GM19468 (cell line): ENCODE measurements around the gene MTCP1.

Source experiments
- ATAC-seq: cut with Tn5 transposase; IDR thresholded peaks from one replicate; pipeline ENCODE4 v1.9.1; 2021; ENCODE audit warnings: mild to moderate bottlenecking, moderate library complexity, moderate number of reproducible peaks; ENCODE audit not compliant: unreplicated experiment; ENCODE audit errors: extremely low read depth

The MTCP1 gene, protein sequence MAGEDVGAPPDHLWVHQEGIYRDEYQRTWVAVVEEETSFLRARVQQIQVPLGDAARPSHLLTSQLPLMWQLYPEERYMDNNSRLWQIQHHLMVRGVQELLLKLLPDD

DNA sequence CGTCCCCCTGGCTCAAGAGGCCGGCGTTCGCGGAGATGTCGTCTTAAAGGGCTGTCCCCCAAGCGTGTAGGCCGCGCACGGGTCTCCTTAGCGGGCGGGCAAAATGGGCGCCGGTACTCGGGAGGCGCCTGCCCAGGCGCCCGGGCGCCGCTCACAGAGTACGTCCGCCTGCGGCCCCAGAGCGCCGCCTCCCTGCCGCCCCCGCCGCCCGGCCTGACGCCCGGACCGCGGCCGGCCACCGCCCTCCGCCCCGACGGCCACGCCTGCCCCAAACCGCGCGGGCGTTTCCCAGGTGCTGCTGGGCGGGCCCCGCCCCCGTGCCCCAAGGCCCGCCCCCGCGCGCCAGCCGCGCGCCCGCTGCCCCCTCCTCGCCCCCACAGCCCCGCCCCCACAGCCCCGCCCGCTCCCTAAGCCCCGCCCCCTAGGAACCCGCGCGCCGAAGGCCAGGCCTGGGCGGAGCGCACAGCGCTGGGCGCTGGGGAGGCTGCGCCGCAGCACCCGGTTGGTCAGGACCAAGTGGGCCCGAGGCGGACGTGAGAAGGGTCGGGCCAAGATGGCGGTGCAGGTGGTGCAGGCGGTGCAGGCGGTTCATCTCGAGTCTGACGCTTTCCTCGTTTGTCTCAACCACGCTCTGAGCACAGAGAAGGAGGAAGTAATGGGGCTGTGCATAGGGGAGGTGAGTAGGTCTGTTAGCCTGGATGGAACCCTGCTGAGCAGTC is at the start of gene MTCP1, which contains the start of the genes BRCC3 and CMC4:
MTCP1 (minus strand) TSS at position 162 of the 719 bp plus-strand sequence. CDS start 5,126 bp downstream, outside the sequence.
BRCC3 (plus strand) TSS at position 534 of the 719 bp plus-strand sequence; CDS start at position 554, 20 bp downstream.
CMC4 (minus strand) TSS at position 162 of the 719 bp plus-strand sequence. CDS start 7,113 bp downstream, outside the sequence.
- peak; percentile 53 for ATAC-seq

DNA sequence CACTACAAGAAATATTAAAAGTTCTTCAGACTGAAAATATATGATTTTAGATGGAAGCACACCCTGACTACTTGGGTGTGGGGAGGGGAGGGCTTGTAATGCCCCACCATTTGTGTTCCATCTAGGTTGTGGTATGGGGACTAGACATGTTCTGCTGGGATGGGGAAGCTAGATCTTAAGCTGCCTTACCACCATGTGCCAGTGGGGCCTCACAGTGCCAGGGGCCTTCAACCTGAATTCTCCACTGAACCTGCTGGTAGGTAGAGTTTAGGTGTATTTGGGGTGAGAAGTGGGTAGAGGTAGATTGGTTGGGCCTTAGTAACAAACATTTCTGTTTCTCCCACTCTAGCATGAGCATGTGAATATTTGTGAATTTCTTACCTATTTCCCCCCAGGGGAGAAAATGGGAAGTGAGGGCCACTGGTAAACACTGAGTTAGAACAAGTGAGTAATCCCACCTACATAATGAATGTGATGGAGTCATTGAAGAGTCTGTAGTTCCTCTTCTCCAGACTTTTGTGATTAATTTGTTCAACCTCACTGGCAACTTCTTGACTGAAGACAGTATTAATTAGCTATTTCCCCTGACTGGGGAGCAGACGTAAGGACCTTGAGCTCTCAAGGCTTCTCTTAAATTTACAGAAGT is 44.4 kb upstream of the MTCP1 start:
- no peak for ATAC-seq

DNA sequence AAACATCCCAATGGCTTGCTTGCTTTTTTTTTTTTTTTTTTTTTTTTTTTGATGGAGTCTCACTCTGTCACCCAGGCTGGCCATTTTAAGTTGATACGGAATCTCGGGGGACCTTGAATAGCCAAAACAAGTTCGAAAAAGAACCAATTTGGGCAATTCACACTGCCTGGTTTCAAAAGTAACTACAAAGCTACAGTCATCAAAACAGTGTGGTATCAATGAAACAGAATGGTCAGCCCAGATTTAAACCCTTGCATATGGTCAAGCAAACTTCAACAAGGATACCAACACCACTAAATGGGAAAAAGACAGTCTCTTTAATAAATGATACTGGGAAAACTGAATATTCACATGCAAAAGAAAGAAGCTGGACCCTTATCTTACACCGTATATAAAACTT is 42.2 kb upstream of the MTCP1 start:
- no peak for ATAC-seq

DNA sequence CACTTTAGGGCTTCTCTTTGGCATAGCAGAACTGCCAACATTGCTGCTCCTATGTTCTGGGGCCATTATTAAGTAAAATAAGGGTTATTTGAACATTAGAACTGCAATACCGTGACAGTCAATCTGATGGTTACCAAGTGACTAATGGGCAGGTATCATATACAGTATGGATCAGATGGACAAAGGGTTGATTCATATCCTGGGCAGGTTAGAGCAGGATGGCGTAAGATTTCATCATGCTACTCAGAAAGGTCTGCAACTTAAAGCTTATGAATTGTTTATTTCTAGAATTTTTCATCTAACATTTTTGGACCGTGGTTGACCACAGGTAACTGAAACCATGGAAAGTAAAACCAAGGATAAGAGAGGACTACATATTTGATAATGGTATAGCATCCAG is 41.2 kb upstream of the MTCP1 start:
- ATAC-seq, result no peak

DNA sequence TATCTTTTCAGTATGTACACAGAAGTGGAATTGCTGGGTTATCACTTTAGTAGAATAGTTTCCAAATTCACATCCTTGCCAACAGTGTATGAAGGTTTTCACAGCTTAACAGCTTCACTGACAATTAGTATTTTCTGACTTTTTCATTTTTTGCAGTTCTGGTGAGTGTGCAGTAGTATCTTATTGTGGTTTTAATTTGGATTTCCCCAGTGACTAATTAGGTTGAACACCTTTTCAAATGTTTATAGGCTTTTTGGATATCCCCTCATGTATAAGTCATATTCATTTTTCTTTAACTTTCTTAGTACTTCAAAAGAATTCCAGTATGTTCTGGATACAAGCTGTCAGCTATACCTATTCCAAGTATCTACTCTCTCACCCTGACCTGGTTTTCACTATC is 37.5 kb upstream of the MTCP1 start:
- no peak for ATAC-seq

DNA sequence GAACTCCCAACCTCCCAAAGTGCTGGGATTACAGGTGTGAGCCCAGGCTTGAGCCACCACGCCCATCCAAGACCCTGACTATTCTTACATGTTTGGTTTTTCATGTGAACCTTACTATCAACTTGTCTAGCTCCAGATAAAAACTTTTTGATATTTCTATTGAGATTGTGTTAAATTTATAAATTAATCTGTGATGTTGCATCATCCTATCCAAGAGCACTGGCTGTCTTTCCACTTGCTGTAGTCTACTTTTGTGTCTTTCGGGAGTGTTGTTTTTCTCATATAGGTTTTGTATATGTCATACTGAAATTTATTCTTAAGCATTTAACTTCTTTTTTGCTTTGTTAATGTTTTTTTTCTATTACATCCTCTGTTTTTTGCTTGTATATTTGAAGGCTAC is 35.0 kb upstream of the MTCP1 start:
- no peak for ATAC-seq

DNA sequence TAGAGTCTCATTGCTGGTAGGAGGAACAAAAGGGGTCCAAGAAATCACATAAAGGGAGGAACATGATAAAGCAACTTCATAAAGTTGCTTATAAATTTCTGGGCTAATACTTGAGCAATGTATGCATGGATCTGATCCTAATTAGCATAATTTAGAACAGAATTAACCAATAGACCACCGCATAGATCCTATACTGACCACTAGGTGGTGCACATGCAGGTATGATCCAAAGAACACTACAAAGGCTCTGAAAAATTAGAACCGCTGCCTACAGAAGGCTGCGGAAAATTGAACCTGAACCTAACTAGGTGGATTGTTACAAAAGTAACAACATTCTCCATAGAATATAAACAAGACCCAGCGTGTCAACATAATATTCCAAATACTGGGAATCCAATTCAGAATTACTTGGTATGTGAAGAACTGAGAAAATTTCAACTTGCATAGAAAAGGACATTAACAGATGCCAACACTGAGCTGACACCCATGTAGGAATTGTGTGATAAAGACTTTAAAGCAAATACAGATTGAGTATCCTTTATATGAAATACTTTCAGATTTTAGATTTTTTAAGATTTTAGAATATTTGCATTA is 23.6 kb upstream of the MTCP1 start:
- ATAC-seq, result no peak

DNA sequence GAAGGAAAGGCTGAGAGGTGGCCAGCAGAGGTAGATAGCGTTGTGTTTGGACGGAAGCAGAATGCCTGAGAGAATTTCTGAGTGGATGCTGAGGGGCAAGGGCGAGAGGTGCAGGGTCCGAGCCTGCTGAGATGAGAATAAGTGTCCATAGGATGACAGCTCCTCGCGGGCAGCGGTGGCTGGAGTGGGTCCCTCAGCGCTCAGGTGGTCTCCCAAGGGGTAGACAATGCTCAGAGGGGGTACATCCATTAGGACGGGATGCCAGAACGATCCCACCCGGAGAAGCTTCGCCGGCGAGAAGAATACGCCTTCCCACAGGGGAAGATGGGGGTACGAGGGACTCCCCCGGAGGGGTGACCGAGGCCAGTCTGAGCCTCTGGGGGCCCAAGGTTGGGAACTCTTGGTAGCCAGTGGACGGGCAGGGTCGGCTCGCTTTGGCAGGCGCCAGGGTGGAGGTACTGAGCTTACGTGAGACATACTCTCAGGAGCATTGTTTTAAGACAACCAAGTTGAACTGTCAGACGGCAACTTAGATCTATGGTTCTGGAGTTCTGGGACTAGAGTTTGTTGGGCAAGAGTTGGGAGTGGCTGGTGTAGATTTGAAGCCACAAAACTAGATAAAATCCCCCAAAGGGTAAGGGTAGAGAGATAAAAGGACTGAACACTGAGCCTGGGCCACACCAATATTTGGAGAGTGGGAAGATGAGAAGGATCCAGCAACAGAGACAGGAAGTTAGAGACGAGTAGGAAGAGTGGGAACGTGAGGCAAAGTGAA is 16.2 kb upstream of the MTCP1 start:
- ATAC-seq, result no peak

DNA sequence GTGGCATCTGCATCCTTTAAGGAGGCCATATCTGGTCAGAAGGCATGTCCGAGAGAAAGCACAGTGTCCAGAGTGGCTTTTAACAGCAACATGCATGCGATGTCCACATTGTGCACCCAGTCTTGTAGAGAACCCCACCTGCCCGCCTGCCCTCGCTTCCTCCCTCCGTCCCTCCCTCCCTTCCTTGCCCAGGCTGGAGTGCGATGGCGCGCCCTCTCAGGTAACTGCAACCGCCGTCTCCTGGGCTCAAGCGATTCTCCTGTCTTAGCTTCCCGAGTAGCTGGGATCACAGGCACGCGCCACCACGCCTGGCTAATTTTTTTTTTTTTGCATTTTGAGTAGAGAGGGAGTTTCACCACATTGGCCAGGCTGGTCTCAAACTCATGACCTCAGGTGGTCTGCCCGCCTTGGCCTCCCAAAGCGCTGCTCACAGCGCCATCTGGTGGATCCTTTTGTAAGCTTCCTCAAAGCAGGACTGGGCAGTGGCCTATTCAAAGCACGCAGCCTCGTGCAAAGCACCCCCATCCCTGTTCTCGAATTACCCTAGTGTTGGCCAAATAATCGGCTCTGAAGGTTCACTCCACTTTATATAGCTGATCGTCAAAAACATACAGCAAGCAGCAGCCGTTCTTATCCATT is 15.4 kb upstream of the MTCP1 start:
- ATAC-seq, result no peak

DNA sequence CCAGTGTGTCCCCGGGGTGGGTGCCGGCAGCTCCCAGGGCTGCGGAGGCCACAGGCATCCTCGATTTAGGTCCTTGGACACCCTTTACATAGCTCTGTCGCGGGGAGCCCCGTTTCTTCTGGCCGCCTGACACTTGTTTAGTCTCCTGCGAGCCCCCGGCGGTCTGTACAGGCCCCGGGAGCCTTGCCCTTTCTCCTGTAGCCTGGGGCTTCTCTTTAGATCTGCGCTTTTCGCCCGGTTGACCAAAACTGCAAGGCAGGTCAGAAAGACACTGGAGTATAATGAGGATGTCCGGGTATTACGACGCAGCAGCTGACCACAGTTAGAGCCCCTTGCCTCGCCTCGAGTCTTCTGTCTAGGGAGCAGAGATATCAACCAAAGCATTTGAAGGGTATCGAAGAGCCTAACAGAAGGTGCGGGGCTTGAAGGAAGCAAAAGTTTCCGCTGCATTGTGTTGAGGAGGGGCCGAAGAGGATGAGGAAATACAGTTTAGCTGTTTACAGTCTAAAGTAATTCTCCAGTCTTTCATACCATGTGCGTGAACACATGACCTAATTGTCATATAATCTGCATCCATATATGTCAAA is 851 bp upstream of the MTCP1 start:
- no peak for ATAC-seq

DNA sequence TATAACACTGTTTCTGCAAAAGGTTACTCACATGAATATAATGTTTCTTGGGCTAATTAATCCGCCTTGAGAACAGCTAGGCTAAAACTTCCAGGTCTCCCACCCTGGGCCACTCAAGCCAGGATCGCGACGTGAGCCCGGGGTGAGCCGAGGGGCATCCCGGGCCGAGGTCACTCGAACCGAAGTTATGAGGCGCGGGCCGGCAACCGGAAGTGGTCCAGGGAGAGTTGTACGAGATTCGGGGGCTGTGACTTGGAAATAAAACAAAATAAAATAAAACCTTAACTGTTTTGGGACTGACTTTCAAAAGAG is 317 bp downstream of the MTCP1 start:
- no peak for ATAC-seq

DNA sequence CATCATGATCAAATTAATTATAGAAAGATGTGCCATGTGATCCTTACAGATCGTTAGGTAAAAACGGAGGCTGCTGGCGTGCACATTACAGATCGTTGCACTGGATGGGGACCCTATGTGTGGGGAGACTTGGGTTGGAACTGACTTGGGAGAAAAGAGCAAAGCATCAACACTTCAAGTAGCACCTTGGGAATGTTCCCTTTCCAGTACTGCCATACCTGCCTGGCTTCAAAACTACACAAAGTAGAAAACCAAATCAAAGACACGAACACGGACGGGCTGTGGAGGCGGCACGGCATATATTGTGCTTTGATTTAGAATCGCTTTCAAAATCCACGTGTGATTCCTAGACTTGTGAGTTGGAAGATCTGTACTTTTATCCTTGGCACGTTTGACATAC is 898 bp downstream of the MTCP1 start:
- ATAC-seq, result no peak

DNA sequence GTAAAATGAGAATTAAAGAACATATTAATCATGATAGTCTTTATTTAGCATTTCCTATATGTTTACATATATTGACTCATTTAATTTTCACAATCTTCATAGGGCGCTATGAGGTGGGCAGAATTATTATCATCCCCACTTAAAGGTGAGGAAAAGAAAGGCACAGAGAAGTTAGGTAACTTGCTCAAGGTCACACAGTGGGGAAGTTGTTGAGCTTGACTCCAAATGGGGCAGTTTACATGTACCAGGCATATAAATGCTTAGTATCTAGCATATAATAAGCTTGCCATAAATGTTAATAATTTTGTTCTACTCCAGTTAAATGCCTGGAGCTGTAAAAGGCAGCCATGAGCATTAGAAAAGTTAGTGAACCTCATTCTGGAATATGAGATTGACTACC is 1.5 kb downstream of the MTCP1 start:
- ATAC-seq, result no peak

DNA sequence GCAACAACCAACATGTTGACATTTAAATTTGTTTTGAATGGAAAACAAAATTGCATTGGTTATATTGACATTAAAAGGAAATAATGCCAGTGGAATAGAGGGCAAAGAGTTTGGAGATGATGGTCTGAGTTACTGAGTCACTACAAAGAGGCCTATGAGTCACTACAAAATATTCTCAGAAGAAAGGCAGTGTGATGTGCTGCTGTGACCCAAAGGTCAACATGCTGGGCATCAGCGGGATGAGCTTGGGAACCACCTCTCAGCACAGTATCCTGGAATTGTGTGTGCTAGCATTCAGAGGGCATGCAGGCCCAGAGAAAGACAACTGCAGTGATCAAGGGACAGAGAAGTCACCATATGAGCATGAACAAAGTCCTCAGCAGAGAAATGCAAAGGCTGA is 2.8 kb downstream of the MTCP1 start:
- no peak for ATAC-seq

DNA sequence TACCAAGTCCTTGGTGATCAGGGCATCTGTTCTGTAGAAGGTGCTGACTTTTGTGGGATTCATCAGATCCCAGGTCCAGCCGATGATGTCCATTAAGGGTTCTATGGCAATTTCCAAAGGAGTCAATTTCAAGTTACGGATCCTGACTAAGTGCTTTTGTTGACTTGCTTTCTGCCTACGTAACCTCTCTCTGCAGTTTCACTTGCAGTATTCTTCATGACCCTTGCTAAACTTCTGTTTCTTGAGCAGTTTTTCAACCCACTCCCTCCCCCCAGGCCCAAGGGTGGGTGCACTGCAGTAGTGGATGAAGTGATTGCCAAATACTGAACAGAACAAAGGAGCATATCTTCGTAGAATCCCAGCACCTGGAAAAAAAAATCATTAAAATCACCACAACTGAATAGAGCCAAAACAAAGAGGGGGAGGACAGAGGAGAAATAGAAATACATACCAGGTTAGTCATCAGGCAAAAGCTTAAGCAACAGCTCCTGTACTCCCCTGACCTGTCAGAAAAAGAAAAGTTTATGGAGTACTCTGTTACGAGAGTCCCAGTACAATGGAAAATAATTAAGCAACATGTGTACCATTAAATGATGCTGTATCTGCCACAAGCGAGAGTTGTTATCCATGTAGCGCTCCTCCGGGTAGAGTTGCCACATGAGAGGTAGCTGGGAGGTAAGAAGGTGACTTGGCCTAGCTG is 5.8 kb downstream of the MTCP1 start:
- no peak for ATAC-seq

DNA sequence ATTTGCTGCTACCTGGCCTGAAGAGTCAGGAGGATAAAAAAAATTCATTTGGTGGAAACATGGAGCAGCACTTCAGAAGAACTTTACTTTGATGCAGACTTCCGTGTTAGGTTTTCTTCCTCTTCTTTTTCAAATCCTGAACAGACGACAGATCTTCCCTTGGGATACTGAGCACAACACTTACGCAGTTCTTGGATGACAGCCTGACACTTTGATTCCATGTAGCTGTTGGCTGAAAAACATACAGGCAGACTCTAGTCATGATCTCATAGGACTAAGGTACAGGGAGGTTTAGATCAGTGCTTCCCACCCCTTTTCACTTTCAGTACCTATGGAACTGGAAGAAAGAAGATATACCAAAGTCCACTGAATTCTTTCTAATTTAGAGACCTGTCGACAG is 9.2 kb downstream of the MTCP1 start:
- no peak for ATAC-seq

DNA sequence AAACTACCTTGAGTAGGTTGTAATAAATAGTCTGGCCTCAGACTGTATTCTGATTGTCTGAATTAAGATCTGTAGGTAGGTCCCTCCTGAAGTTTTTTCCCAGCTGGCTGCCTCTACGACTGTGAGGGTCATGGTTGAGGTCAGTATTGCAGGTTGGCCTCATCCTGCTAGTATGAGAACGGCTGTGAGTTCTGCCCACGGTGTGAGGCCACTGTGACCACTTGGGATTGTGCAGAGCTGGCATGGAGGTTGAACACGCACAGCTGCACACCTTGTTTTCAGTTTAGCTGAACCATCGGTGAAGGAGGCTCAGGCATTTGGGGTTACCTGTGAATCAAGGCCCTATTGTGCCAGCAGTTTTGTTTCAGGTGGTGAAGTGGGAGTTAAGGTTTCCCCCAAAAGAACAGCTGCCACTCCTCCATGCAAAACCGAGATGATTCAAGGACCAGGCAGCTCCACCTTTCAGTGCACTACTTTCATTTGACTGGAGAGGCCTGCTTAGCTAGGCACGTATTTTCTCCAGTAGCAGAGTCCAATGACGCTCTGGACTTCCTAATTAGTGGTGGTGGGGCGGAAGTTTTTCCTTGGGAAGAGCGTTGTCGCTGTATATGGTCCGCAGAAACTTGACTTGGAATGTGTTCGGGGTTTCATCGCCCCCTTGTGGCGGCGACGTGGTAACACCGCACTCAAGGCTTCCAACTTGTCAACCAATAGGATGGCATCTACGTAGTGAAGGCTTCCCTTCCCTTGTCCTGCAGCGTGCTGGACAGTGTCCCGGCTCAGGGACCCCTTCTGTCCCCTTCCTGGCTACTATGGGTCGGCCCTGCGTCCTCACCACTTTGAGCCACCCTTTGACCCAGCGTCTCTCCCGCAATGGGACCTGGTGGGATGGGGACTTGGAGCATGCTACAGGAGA is 13.8 kb downstream of the MTCP1 start:
- no peak for ATAC-seq

DNA sequence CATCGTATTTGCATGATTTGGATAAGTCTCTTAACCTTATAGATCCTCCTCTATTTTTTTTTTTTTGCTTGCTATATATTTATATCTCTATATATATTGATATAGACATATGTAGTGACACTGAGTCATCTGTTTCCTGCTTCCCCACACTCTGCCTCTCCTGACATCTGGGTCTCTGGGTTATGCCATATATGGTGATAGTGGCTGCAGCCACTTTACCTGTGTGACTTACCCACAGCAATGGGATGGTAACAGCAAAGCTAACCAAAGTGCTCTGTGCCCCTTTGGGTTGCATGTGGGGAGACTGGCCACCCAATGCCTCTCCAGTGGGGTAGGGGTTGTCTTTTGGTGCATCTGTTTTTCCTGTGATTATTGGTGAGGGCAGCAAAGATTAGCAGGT is 14.5 kb downstream of the MTCP1 start:
- no peak for ATAC-seq
